Right kidney (tissue), 1 donor: ENCODE data around the gene LINC01488.

Experiments
- DNase-seq: peaks from one replicate; pipeline ENCODE4 v3.0.0-alpha.2; 2016

LINC01488 gene

GRCh38 chr11:69479591-69480271, 1.7 kb upstream of the LINC01488 start:
- DNase-seq, result no peak

DNA sequence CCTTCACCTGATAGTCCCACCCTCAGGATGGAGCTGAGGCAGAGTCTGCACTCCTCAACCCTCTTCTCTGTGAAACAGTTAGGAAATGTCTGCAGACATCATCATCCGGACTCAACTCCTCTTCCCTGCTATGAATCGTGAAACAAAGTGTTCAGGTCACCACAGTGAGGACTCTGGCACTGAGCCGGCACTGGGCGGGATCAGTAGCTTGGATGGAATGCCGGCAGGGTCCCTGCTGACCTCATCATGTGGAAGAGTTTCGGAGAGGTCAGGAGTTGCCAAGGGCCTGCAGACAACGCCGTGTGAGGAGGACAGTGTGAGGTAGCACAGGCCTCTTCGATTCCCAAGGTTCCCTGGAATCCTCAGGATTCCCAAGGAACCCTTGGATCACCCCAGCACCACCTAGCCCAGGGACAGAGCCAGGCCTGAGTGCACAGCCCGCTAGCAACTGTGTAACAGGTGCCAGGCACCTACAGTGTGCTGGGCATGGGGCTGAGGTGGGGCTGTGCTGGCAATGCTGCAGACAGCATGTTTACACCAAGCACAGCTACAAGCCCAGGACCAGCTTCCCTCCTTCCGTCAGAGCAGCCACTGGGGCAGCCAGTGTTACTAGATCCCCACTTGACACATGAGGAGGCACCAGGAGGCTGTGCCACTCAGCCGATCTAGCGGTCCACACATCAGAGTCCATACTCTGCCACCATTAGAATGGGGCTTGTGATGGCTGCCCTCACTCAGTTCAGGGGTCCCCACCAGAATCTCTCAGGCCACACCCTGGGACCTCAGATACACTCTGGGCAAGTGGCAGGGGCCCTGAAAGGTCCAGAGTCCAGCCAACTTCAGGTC, 693 bp upstream of the LINC01488 start:
- no peak for DNase-seq

DNA sequence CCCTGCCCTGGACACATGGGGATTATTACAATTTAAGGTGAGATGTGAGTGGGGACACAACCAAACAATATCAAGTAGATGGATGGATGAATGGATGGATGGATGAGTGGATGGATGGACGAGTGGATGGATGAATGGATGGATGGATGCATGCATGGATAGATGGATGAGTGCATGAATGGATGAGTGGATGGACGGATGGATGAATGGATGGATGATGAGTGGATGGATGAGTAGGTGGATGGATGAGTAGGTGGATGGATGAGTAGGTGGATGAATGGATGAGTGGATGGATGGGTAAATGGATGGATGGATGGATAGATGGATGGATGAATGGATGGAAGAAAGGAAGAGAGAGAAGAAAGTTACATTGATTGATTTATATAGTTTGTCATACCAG, 859 bp downstream of the LINC01488 start:
- DNase-seq, result no peak

- DNase-seq, result no peak
These were observed 1.7 kb downstream of the LINC01488 start for GRCh38 chr11:69483170-69483569.

GRCh38 chr11:69483691-69484426, 2.4 kb downstream of the LINC01488 start:
- no peak for DNase-seq

- DNase-seq, result no peak
These were observed 3.2 kb downstream of the LINC01488 start for GRCh38 chr11:69484427-69485259.

DNA sequence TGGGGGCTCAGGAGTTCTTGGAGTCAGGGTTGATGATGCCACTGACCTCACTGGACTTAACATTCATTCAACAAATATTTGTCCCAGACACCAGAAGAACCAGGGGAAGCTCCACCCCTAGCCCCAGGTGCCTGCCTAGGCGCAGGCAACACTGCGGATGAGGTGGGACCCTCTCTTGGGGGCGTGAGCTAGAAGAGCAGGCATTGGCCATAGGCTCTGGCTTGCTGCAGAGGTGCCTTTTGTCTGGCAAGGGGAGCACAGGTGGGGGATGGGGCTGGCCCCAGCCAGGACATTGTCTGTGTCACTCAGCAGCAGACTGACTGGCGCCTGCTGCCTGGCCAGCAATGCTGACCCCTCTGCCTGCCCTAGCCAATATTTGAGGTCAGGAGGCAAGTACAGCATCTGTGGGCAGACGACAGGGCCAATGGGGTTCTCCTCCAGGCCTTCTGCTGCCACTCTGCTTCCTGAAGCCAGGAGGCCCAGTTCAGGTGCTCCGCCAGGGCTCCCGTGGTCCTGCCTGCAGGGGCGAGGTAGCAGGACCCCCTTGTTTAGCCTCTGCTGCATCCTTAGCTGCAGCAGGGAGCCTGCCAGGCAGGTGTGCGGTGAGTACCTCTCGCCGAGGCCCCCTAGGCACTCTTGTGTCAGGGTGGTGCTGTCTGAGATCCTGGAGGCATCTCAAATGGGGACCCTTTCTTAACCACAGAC, 4.0 kb downstream of the LINC01488 start:
- DNase-seq, result no peak

DNA sequence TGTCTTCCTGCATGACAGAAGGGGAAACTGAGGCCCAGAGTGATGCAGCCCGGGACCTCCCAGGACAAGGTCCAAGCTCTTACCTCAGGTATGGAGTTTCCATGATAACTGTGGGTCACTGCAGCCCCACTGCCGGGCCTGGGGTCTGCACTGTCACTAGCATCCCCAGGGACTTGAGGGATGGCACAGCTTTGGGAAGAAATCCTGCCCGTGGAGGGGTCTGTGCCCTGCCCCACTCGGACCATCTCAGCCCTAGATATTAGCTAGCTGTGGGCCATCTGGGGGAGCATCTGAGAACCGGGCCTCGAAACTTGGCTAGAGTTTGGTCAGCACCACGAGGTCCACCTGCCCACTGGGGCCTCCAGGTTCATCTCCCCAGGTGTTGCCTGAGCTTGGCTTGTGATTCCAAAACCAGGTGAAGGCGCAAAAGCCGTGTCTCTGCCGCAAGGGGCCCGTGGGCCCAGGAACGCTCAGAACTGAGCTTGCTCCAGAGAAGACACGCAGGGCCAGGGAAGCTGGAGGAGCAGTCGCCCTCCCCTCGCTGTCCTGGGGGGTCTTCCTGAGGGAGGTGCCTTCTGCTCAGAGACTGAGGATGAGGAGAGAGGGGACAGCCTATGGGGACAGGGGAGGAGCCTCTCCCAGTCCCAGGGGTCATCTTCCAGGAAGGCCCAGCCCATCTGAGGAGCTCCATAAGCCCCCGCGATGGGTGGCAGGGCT, 4.8 kb downstream of the LINC01488 start:
- no peak for DNase-seq

GRCh38 chr11:69486773-69487291, 5.4 kb downstream of the LINC01488 start:
- DNase-seq, result no peak

GRCh38 chr11:69487391-69487790, 5.9 kb downstream of the LINC01488 start:
- no peak for DNase-seq

GRCh38 chr11:69487849-69488542, 6.5 kb downstream of the LINC01488 start:
- no peak for DNase-seq

DNA sequence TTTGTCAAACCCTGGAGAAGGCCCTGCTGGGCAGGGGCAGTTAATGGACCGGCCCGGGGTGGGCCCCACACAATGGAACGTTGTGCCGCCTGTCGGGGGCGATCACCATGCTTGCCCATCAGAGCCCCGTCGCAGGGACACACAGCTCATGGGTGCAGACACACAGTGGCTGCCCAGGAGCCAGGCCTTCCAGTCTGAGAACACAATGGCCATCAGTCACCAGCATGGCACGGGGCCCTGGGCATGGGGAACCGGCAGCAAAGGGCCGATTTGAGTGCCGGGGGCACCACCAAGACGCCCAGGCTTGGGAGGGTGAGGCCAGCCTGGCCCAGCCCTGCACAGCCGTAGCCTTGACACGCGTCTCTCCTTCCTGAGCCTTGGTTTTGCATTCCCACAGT, 7.1 kb downstream of the LINC01488 start:
- DNase-seq, result no peak

- no peak for DNase-seq
These were observed 7.7 kb downstream of the LINC01488 start for GRCh38 chr11:69489031-69489745.

GRCh38 chr11:69489746-69490365, 8.4 kb downstream of the LINC01488 start:
- no peak for DNase-seq

DNA sequence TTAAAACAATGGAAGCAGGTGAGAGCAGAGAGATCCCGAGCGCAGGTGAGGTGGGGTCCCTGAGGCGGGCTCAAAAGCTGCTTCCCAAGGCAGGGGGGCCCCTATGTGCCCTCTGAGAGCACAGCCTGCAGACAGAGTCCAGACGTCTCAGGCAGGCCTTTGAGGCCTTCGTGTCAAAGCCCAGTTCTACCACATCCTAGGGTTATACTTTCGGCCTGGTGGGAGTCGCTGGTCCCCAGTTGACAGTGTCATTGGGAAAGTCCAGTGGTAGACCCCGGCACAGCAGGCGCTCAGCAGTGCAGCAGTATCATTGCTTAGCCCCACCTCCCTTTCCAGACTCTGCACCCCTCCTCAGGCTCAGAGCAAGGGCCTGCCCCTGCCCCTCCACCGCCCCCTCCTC, 9.1 kb downstream of the LINC01488 start:
- no peak for DNase-seq

DNA sequence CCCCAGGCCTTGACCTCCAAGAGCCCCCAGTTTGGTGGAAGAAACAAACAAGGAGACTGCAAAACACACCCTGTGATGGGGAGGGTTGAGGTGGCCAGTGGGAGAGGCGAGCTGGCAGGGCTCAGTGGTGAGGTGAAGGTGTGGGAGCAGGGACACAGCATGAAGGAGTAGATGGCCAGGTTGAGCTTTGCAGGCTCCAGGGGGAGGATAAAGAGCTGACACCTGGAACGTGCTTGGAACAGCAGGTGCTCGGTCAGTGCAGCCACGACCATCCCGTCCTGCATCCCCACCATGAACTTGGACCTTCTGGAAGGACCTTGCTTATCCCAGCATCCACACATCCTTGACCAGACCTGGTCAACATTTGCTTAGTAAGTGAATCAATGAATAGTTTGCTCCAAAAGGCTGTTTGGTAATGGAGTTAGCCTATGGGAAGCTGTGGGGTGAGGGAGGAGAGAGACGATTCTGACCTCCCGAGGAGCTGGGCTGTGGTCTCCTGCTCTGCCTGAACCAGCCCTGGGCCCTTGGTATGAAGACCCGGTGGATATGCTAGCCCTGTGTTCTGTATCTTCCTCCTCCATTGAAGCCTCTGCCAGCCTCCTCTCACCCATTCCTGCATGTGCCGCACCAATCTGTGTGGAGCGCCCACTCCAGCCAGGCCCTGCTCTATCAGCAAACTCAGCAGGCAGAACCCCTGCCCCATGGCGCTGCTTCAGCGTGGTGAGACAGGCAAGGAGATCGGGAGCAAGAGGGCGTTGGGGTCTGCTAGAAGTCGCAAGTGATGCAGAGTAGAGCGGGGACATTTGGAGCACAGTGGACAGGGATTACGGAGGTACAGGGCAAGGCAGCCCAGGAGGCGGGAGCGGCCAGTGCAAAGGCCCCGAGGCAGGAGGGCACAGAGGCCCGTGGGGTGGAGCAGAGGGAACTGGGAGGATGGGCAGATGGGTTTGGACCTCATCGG, 9.9 kb downstream of the LINC01488 start:
- no peak for DNase-seq

GRCh38 chr11:69492201-69492991, 10.9 kb downstream of the LINC01488 start:
- no peak for DNase-seq
